HepG2 (cell line): ENCODE data around the gene ATP7B. TPM values are rescaled to one million over a fixed set of nuclear protein-coding genes. Genes with fewer than 3 reads are reported as not detected.

Experiments
- ELF4 ChIP-seq: sonication (generic); formaldehyde crosslinking; IDR thresholded peaks from 2 replicates; pipeline ENCODE4 v1.5.0; 2020; ENCODE audit warnings: missing genetic modification reagents, mild to moderate bottlenecking, moderate library complexity, borderline replicate concordance
- FOXA1 ChIP-seq, 2 experiments: fragments of 450-650 bp in 1 of 2; sonication (generic) in 1 of 2; formaldehyde crosslinking in 1 of 2; IDR thresholded peaks; 2 replicates each; pipeline versions ENCODE4 v1.4.0 to v1.6.1; 2016 to 2020; ENCODE audit warnings: missing genetic modification reagents in 1 of 2
- MED1 ChIP-seq: sonication (generic); formaldehyde crosslinking; IDR thresholded peaks from 2 replicates; pipeline ENCODE4 v1.4.0; 2020; ENCODE audit warnings: missing genetic modification reagents
- MEF2D ChIP-seq: sonication (generic); formaldehyde crosslinking; IDR thresholded peaks from 2 replicates; pipeline ENCODE4 v1.5.1; 2020; ENCODE audit warnings: mild to moderate bottlenecking, missing genetic modification reagents
- NONO ChIP-seq, 2 experiments: fragments of 450-650 bp in 1 of 2; sonication (generic) in 1 of 2; formaldehyde crosslinking in 1 of 2; IDR thresholded peaks in 1 of 2; conservative IDR thresholded peaks in 1 of 2; 2 replicates each; pipeline versions ENCODE4 v1.6.1 to v1.8.0; 2017 to 2022; ENCODE audit warnings: mild to moderate bottlenecking in 1 of 2, missing genetic modification reagents in 1 of 2, moderate library complexity in 1 of 2
- RFXAP ChIP-seq: sonication (generic); formaldehyde crosslinking; IDR thresholded peaks from 2 replicates; pipeline ENCODE4 v1.4.0; 2020; ENCODE audit warnings: missing genetic modification reagents, borderline replicate concordance
- TCF12 ChIP-seq, 2 experiments: fragments of 450-650 bp in 1 of 2; sonication (generic) in 1 of 2; formaldehyde crosslinking in 1 of 2; IDR thresholded peaks; 2 replicates each; pipeline versions ENCODE4 v1.6.1 to v1.8.0; 2017 to 2022; ENCODE audit warnings: antibody characterized with exemption in 1 of 2, mild to moderate bottlenecking in 1 of 2, missing genetic modification reagents in 1 of 2, moderate library complexity in 1 of 2
- ZBTB21 ChIP-seq: sonication (generic); formaldehyde crosslinking; IDR thresholded peaks from 2 replicates; pipeline ENCODE4 v1.4.0; 2020; ENCODE audit warnings: missing genetic modification reagents
- ZBTB4 ChIP-seq: sonication (generic); formaldehyde crosslinking; IDR thresholded peaks from 2 replicates; pipeline ENCODE4 v1.4.0; 2020; ENCODE audit warnings: missing genetic modification reagents, mild to moderate bottlenecking, borderline replicate concordance
- ZBTB49 ChIP-seq: sonication (generic); formaldehyde crosslinking; IDR thresholded peaks from 2 replicates; pipeline ENCODE4 v1.4.0; 2020; ENCODE audit warnings: missing genetic modification reagents, borderline replicate concordance
- ZBTB7A ChIP-seq: sonication (generic); formaldehyde crosslinking; IDR thresholded peaks from 2 replicates; pipeline ENCODE4 v1.8.0; 2022; ENCODE audit warnings: mild to moderate bottlenecking, missing genetic modification reagents
- ZFP62 ChIP-seq: sonication (generic); formaldehyde crosslinking; IDR thresholded peaks from 2 replicates; pipeline ENCODE4 v1.4.0; 2020; ENCODE audit warnings: missing genetic modification reagents
- ZNF160 ChIP-seq: sonication (generic); formaldehyde crosslinking; IDR thresholded peaks from 2 replicates; pipeline ENCODE4 v1.8.0; 2022; ENCODE audit warnings: mild to moderate bottlenecking, inconsistent platforms, missing genetic modification reagents
- ZNF280B ChIP-seq: sonication (generic); formaldehyde crosslinking; IDR thresholded peaks from 2 replicates; pipeline ENCODE4 v1.5.0; 2020; ENCODE audit warnings: missing genetic modification reagents, mild to moderate bottlenecking, borderline replicate concordance
- ZNF510 ChIP-seq: sonication (generic); formaldehyde crosslinking; IDR thresholded peaks from 2 replicates; pipeline ENCODE4 v1.4.0; 2020; ENCODE audit warnings: low read depth, mild to moderate bottlenecking, missing genetic modification reagents
- ZNF562 ChIP-seq: sonication (generic); formaldehyde crosslinking; IDR thresholded peaks from 2 replicates; pipeline ENCODE4 v1.8.0; 2022; ENCODE audit warnings: missing genetic modification reagents, borderline replicate concordance
- ZNF672 ChIP-seq: sonication (generic); formaldehyde crosslinking; IDR thresholded peaks from 2 replicates; pipeline ENCODE4 v1.8.1; 2022; ENCODE audit warnings: missing genetic modification reagents
- ZNF703 ChIP-seq: sonication (generic); formaldehyde crosslinking; IDR thresholded peaks from 2 replicates; pipeline ENCODE4 v1.5.1; 2020; ENCODE audit warnings: missing genetic modification reagents, mild to moderate bottlenecking, moderate library complexity, borderline replicate concordance
- ZNF883 ChIP-seq: sonication (generic); formaldehyde crosslinking; IDR thresholded peaks from 2 replicates; pipeline ENCODE4 v1.5.1; 2020; ENCODE audit warnings: mild to moderate bottlenecking, missing genetic modification reagents; ENCODE audit errors: not compliant biosample characterization
- polyA plus RNA-seq, 8 experiments: library from polyadenylated mRNA; depleted of rRNA in 3 of 8; stranded (reverse) in 7 of 8; unstranded in 1 of 8; fragments of >200 nt; fragmentation: Illumina TruSeq in 4 of 8; extraction: Trizol in 4 of 8; gene quantifications; 2 replicates each; pipeline versions ENCODE4 v1.2.1 to v1.2.3, GENCODE V29; 2011 to 2016; ENCODE audit warnings: low read depth in 4 of 8, missing spikeins in 1 of 8, mixed read lengths in 1 of 8; ENCODE audit not compliant: insufficient read depth in 1 of 8
- total RNA-seq, 5 experiments: library from RNA; depleted of rRNA; stranded (reverse); fragments of >200 nt; fragmentation: Illumina TruSeq; extraction: Trizol; gene quantifications; 2 replicates each; pipeline ENCODE4 v1.2.3, GENCODE V29; 2016; ENCODE audit warnings: low read depth in 1 of 5

ATP7B gene
- total and polyA plus RNA-seq, 2 of the 13 experiments (the other 11 are each of a cell fraction or from before 2014, with no cell fraction given), result 31.8 to 57.4 TPM

GRCh38 chr13:51997641-51998330 lies 13.5 kb downstream of the ATP7B start (continued):
- TF ChIP-seq ZBTB4 (CRISPR knock-in tag) (no peak), ZBTB21 (CRISPR knock-in tag) (no peak), FOXA1 (IDR thresholded peaks at IDR 0.05) (peak; percentile 86), FOXA1 (CRISPR knock-in tag; IDR thresholded peaks at IDR 0.05) (peak; percentile 100), ZNF160 (CRISPR knock-in tag) (no peak), ZFP62 (CRISPR knock-in tag) (no peak), ZNF703 (CRISPR knock-in tag) (no peak), MED1 (peak; percentile 78), ZBTB49 (CRISPR knock-in tag) (no peak), ZNF883 (CRISPR knock-in tag) (no peak), ZNF562 (CRISPR knock-in tag) (no peak), ZNF280B (CRISPR knock-in tag) (no peak), NONO (IDR thresholded peaks at IDR 0.05) (no peak), NONO (CRISPR knock-in tag; conservative IDR thresholded peaks at IDR 0.05) (no peak; the same call in 1 of the 2 replicates), ZNF510 (CRISPR knock-in tag) (no peak), ZBTB7A (CRISPR knock-in tag) (0 out of 2 replicates have a peak, but pooled peaks have one; percentile 72), ELF4 (CRISPR knock-in tag) (no peak), RFXAP (CRISPR knock-in tag) (no peak), TCF12 (IDR thresholded peaks at IDR 0.05) (no peak), TCF12 (CRISPR knock-in tag; IDR thresholded peaks at IDR 0.05) (no peak), MEF2D (CRISPR knock-in tag) (no peak), ZNF672 (CRISPR knock-in tag) (no peak)
